ENCODE measurements around the gene CADPS. TPM values are rescaled to one million over a fixed set of nuclear protein-coding genes. Genes with fewer than 3 reads are reported as not detected.

The CADPS gene
- polyA plus RNA-seq, 1 experiment = 0.12 TPM

DNA sequence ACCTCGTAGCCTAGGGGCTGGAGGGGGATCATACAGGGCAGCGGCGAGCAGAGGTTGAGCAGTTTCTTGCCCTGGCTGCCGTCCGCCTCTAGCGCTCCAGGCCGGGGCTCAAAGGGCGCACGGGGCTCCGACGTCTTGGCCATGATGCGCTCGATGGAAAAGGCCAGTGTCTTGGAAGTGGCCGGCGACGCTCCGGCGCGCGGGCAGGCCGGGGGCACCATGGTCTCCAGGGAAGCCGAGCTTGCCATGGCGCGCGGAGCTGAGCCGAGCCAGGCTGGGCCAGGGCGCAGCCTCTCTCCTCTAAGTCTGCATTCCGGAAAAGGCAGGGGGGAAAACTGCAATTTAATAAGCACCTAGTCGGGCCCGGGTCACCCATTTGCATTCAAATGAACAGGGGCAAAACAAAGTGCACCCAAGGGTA, 502.6 kb downstream of the CADPS start:
- TF ChIP-seq, protein P1, sequence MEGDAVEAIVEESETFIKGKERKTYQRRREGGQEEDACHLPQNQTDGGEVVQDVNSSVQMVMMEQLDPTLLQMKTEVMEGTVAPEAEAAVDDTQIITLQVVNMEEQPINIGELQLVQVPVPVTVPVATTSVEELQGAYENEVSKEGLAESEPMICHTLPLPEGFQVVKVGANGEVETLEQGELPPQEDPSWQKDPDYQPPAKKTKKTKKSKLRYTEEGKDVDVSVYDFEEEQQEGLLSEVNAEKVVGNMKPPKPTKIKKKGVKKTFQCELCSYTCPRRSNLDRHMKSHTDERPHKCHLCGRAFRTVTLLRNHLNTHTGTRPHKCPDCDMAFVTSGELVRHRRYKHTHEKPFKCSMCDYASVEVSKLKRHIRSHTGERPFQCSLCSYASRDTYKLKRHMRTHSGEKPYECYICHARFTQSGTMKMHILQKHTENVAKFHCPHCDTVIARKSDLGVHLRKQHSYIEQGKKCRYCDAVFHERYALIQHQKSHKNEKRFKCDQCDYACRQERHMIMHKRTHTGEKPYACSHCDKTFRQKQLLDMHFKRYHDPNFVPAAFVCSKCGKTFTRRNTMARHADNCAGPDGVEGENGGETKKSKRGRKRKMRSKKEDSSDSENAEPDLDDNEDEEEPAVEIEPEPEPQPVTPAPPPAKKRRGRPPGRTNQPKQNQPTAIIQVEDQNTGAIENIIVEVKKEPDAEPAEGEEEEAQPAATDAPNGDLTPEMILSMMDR (IDR thresholded peaks at IDR 0.05; ENCODE audit: low read depth, low read length) = no peak
- Histone ChIP-seq H3K27ac (ENCODE audit: low read depth, low read length) (no peak overlapping the region), H3K4me3 (ENCODE audit: low read depth, low read length) (no peak overlapping the region), H3K9me3 (ENCODE audit: control insufficient read depth, insufficient read depth, low read length) (peaks cover 10% of the 10 kb centered on the region; the same call in 1 of the 2 replicates), H3K27me3 (ENCODE audit: control insufficient read depth, insufficient read depth, low read length) (peaks cover 95% of the 10 kb centered on the region)
- ChIA-PET CTCF (no interaction called here), POLR2A (no interaction called here)
- no peak for DNase-seq (ENCODE audit: low read depth, low spot score)

DNA sequence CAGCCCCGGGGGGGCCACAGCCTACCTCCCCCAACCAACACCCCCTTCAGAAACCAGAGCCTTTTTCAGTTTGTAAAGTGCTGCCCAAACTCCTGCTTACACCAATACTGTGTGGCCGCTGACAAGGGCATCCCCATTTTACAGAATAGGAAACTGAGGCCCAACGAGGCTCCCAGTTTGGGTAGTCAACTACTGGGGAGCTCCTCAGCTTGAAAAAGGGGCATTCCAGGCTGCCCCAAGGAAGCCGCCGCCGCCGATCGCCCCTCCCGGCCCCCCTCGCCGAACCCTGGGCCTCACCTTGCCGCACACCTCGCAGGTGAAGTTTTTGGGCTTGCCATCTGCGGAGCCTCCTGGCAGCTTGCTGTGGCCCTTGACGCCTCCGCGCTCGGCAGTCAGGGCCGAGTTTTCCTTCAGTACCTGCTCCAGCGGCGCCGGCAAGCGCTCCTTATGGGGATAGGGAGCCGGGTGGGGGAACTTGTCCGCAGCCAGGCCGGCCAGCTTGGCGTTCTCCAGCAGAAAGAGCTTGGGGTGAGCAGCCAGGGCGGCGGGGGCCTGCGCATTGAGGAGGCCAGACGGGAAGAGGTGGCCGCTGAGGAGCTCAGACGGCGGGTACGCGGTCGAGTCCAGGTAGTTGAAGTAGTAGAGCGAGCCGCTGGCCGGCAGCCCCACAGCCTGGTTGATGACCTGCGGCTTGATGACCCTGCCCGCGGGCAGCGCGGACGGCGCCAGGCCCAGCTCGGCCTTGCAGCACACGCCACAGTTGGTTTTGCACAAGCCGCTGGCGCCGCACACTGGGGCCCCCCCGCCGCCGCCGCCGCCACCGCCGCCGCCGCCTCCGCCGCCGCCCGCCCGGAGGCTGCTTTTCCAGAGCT, 503.3 kb downstream of the CADPS start:
- ChIA-PET CTCF (no interaction called here), POLR2A (no interaction called here)
- no peak for DNase-seq (ENCODE audit: low read depth, low spot score)
- peaks cover 6% of the 10 kb centered on the region; the same call in 1 of the 2 replicates for H3K9me3 ChIP-seq (ENCODE audit: control insufficient read depth, insufficient read depth, low read length)
- H3K27ac ChIP-seq (ENCODE audit: low read depth, low read length) = no peak overlapping the region
- H3K27me3 ChIP-seq (ENCODE audit: control insufficient read depth, insufficient read depth, low read length) = peaks cover 96% of the 10 kb centered on the region
- TF ChIP-seq, protein P1 (IDR thresholded peaks at IDR 0.05; ENCODE audit: low read depth, low read length) = no peak
- H3K4me3 ChIP-seq (ENCODE audit: low read depth, low read length) = no peak overlapping the region

DNA sequence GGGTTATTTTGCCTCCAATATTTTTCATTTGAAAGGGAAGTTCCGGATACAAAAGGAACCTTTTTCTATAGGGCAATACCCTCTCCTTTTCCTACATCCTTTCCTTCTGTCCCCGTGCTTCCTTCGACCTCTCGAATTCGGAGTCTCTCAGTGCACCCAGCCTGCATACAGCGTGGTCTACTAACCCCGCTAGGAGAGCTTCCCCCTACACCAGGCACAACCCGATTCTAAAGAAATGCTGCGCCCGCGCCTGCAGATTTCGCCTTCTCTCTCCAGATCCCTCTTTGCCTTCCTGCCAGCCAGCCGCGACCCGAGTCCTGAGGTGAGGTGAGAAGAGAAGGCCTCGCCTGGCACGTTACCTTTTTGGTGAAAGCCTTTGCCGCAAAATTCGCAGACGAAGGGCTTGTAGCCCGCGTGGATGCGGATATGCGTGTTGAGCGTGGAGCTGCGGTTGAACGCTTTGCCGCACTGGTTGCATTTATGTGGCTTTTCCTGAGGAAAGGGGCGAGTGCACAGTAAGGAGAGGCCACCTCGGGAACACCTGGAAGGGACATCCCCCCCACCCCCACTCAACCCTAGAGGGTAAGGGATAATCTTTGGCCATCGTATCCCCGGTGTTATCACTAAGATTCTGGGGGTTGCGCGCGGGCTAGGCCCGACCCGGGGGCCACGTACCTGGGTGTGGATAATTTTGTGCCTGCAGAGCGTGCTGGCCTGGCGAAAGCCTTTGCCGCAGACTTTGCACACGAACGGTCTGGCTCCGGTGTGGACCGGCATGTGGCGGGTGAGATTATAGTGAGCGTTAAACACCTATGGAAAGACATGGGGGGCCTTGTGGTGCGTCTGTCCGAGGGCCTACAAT, 504.1 kb downstream of the CADPS start:
- POLR2A ChIA-PET = no interaction called here
- CTCF ChIA-PET = no interaction called here

DNA sequence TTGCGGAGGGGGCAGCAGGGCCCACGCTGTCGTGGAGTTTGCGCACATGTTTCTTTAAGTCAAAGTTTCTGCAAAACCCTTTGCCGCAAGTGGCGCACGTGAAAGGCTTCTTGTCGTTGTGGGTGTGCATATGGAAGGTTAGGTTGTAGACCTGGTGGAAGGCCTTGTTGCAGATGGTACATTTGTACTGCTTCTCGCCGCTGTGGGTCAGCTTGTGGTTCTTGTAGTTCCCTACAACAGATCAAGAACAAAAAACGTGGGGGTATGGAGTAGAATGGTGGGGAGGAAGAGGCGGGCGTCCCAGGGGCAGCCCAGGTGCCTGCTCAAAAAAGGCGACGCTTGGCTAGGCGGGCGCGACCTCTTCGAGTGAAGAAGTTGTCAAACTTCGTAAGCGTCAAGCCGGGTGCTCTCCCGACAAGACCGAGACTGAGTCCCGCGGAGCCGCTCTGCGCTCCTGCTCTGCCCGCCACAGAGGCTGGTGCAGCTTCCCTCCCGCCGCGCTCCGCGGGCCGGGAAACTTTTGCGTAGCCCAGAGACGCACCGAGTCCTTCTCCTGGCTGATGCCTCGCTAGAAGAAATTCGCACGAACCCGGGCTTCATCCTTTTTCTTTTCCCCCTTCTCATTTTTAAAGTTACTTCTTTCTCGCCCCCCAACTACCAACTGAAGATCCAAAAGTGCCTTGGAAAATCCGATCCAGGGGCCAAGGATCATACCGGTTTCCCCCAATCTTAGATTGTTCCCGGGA, 504.9 kb downstream of the CADPS start:
- Histone ChIP-seq H3K9me3 (ENCODE audit: control insufficient read depth, insufficient read depth, low read length) (peaks cover 3% of the 10 kb centered on the region; the same call in 1 of the 2 replicates), H3K4me3 (ENCODE audit: low read depth, low read length) (no peak overlapping the region), H3K27me3 (ENCODE audit: control insufficient read depth, insufficient read depth, low read length) (peaks cover 92% of the 10 kb centered on the region), H3K27ac (ENCODE audit: low read depth, low read length) (no peak overlapping the region)
- DNase-seq (ENCODE audit: low read depth, low spot score) = no peak
- CTCF ChIA-PET = no interaction called here
- TF ChIP-seq, protein P1 (IDR thresholded peaks at IDR 0.05; ENCODE audit: low read depth, low read length) = no peak
- POLR2A ChIA-PET = interaction anchor here (0.6 kb wide), 1 partner anchor 12 kb away, joined by 3 read pairs; no protein-coding TSS in a partner anchor

More for the DNA sequence above, 504.1 kb downstream of the CADPS start:
- Histone ChIP-seq H3K4me3 (ENCODE audit: low read depth, low read length) (no peak overlapping the region), H3K9me3 (ENCODE audit: control insufficient read depth, insufficient read depth, low read length) (peaks cover 3% of the 10 kb centered on the region; the same call in 1 of the 2 replicates), H3K27me3 (ENCODE audit: control insufficient read depth, insufficient read depth, low read length) (peaks cover 96% of the 10 kb centered on the region), H3K27ac (ENCODE audit: low read depth, low read length) (no peak overlapping the region)
- DNase-seq (ENCODE audit: low read depth, low spot score) = no peak
- TF ChIP-seq, protein P1 (IDR thresholded peaks at IDR 0.05; ENCODE audit: low read depth, low read length) = no peak
